Kidney epithelial cell (primary cell): ENCODE results near the gene MDM2. TPM values are rescaled to one million over a fixed set of nuclear protein-coding genes. Genes with fewer than 3 reads are reported as not detected.
"Not testable (repeated sequence)": the region's sequence is repeated elsewhere in the genome, so short reads cannot be mapped to it uniquely, and the experiment has no call there.

Experiments used
- DNase-seq: peaks from one replicate; pipeline ENCODE4 v3.0.0-alpha.2; 2010; ENCODE audit warnings: low read depth
- H3K27me3 ChIP-seq: 2 replicates; pipeline ENCODE4 v1.6.0; 2011; ENCODE audit warnings: low read length; ENCODE audit not compliant: control insufficient read depth, insufficient read depth
- H3K36me3 ChIP-seq: 2 replicates; pipeline ENCODE4 v1.5.1; 2011; ENCODE audit warnings: low read length; ENCODE audit not compliant: control insufficient read depth, insufficient read depth
- H3K4me3 ChIP-seq: 2 replicates; pipeline ENCODE4 v1.5.1; 2011; ENCODE audit warnings: low read depth, mild to moderate bottlenecking, control low read depth, low read length
- CTCF ChIP-seq: IDR thresholded peaks from 2 replicates; pipeline ENCODE4 v1.5.1; 2011; ENCODE audit warnings: mild to moderate bottlenecking, moderate library complexity, low read length, control low read depth, inconsistent platforms; ENCODE audit not compliant: insufficient read depth, poor library complexity, severe bottlenecking
- total RNA-seq: library from RNA; depleted of rRNA; stranded (reverse); fragments of >200 nt; gene quantifications from 2 replicates; pipeline ENCODE4 v1.2.3, GENCODE V29; 2015

MDM2 gene
- total RNA-seq, 1 donor from 2014 or later = 195 TPM

GRCh38 chr12:68813242-68813593, 5.2 kb downstream of the MDM2 start:
- TF ChIP-seq CTCF = no peak
- Histone ChIP-seq H3K27me3 (no peaks in the 10 kb centered on the region), H3K4me3 (no peak overlapping the region), H3K36me3 (no peaks in the 10 kb centered on the region)
- no peak for DNase-seq

- no peaks in the 10 kb centered on the region for H3K27me3 ChIP-seq
- H3K4me3 ChIP-seq = no peak overlapping the region
- TF ChIP-seq CTCF = no peak
- H3K36me3 ChIP-seq = no peaks in the 10 kb centered on the region
- no peak for DNase-seq
Observed at GRCh38 chr12:68814490-68815231, 6.7 kb downstream of the MDM2 start.

- Histone ChIP-seq H3K27me3 (no peaks in the 10 kb centered on the region), H3K36me3 (no peaks in the 10 kb centered on the region), H3K4me3 (no peak overlapping the region)
- no peak for TF ChIP-seq CTCF
- DNase-seq = no peak
Observed at GRCh38 chr12:68815232-68815927, 7.4 kb downstream of the MDM2 start.

- H3K27me3 ChIP-seq = no peaks in the 10 kb centered on the region
- H3K36me3 ChIP-seq = peaks cover under 1% of the 10 kb centered on the region
- TF ChIP-seq CTCF = no peak
- no peak for DNase-seq
- H3K4me3 ChIP-seq = no peak overlapping the region
Observed at GRCh38 chr12:68815928-68816800, 8.2 kb downstream of the MDM2 start.

GRCh38 chr12:68819481-68819880, 11.5 kb downstream of the MDM2 start:
- not testable (repeated sequence) for H3K4me3 ChIP-seq, H3K27me3 ChIP-seq, H3K36me3 ChIP-seq, DNase-seq
